ENCODE data around the gene PRSS38.

DNA sequence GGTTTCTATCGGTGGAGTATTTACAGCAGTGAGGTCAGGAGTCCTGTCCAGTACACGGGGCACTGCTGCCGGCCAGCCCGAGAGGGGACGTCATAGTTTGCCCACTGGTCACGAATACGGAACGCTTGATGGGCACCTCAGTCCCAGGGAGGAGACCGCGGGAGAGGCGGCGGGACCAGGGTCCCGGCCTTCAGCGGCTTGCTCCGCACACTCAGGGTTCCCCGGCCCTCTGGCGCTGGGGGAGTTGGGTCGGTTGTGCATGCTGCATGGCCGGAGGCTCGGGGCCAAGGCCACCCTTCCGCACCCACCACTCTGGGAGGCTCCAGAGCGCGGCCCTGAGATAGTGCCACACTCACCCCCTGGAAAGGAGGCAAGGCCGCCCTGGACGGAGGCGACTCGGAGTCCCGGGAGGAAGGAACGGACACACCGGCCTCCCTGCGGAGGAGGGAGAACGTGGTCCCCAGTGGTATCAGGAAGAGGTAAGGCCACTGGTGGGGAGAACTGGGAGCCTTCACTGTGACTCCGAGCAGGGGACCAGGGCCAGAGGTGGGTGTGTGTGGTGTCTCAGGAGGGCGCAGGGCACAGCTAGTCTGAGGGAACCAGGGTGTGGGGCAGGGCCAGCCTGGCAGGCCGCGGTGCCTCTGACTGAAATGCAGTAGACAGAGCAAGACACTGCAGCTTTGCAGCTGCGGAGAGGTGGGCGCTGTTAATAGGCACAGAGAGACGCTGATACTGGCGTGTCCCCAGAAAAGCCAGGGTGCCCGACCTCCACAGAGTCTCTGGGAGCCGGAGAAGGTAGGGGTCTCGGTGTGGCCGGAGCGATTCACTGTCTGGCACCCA lies 28.6 kb upstream of the PRSS38 start:
- TF ChIP-seq, protein P1, sequence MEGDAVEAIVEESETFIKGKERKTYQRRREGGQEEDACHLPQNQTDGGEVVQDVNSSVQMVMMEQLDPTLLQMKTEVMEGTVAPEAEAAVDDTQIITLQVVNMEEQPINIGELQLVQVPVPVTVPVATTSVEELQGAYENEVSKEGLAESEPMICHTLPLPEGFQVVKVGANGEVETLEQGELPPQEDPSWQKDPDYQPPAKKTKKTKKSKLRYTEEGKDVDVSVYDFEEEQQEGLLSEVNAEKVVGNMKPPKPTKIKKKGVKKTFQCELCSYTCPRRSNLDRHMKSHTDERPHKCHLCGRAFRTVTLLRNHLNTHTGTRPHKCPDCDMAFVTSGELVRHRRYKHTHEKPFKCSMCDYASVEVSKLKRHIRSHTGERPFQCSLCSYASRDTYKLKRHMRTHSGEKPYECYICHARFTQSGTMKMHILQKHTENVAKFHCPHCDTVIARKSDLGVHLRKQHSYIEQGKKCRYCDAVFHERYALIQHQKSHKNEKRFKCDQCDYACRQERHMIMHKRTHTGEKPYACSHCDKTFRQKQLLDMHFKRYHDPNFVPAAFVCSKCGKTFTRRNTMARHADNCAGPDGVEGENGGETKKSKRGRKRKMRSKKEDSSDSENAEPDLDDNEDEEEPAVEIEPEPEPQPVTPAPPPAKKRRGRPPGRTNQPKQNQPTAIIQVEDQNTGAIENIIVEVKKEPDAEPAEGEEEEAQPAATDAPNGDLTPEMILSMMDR (conservative IDR thresholded peaks at IDR 0.05; ENCODE audit: low read depth in 2 of 2): no peak
- no peak for TF ChIP-seq POLR2AphosphoS5 (IDR thresholded peaks at IDR 0.05; ENCODE audit: low read depth)
- TF ChIP-seq EZH2phosphoT487 (IDR thresholded peaks at IDR 0.05; ENCODE audit: unreplicated experiment): no peak
- TF ChIP-seq, protein P2, sequence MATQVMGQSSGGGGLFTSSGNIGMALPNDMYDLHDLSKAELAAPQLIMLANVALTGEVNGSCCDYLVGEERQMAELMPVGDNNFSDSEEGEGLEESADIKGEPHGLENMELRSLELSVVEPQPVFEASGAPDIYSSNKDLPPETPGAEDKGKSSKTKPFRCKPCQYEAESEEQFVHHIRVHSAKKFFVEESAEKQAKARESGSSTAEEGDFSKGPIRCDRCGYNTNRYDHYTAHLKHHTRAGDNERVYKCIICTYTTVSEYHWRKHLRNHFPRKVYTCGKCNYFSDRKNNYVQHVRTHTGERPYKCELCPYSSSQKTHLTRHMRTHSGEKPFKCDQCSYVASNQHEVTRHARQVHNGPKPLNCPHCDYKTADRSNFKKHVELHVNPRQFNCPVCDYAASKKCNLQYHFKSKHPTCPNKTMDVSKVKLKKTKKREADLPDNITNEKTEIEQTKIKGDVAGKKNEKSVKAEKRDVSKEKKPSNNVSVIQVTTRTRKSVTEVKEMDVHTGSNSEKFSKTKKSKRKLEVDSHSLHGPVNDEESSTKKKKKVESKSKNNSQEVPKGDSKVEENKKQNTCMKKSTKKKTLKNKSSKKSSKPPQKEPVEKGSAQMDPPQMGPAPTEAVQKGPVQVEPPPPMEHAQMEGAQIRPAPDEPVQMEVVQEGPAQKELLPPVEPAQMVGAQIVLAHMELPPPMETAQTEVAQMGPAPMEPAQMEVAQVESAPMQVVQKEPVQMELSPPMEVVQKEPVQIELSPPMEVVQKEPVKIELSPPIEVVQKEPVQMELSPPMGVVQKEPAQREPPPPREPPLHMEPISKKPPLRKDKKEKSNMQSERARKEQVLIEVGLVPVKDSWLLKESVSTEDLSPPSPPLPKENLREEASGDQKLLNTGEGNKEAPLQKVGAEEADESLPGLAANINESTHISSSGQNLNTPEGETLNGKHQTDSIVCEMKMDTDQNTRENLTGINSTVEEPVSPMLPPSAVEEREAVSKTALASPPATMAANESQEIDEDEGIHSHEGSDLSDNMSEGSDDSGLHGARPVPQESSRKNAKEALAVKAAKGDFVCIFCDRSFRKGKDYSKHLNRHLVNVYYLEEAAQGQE (IDR thresholded peaks at IDR 0.05; ENCODE audit: unreplicated experiment): no peak
- peak; percentile 36 for TF ChIP-seq EZH2 (IDR thresholded peaks at IDR 0.05; ENCODE audit: low read depth, unreplicated experiment)
- no peak for TF ChIP-seq STAT1 (IDR thresholded peaks at IDR 0.05; ENCODE audit: unreplicated experiment)
- TF ChIP-seq CREB1 (CRISPR knock-in tag; IDR thresholded peaks at IDR 0.05; ENCODE audit: low read depth): no peak
- no peak for TF ChIP-seq NANOG (IDR thresholded peaks at IDR 0.05; ENCODE audit: borderline replicate concordance)
- TF ChIP-seq, protein P3, sequence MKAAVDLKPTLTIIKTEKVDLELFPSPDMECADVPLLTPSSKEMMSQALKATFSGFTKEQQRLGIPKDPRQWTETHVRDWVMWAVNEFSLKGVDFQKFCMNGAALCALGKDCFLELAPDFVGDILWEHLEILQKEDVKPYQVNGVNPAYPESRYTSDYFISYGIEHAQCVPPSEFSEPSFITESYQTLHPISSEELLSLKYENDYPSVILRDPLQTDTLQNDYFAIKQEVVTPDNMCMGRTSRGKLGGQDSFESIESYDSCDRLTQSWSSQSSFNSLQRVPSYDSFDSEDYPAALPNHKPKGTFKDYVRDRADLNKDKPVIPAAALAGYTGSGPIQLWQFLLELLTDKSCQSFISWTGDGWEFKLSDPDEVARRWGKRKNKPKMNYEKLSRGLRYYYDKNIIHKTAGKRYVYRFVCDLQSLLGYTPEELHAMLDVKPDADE (IDR thresholded peaks at IDR 0.05): no peak
- no peak for TF ChIP-seq JUNB (IDR thresholded peaks at IDR 0.05; ENCODE audit: unreplicated experiment)
- TF ChIP-seq ZNF114 (CRISPR knock-in tag; IDR thresholded peaks at IDR 0.05): no peak
- TF ChIP-seq, protein P4, sequence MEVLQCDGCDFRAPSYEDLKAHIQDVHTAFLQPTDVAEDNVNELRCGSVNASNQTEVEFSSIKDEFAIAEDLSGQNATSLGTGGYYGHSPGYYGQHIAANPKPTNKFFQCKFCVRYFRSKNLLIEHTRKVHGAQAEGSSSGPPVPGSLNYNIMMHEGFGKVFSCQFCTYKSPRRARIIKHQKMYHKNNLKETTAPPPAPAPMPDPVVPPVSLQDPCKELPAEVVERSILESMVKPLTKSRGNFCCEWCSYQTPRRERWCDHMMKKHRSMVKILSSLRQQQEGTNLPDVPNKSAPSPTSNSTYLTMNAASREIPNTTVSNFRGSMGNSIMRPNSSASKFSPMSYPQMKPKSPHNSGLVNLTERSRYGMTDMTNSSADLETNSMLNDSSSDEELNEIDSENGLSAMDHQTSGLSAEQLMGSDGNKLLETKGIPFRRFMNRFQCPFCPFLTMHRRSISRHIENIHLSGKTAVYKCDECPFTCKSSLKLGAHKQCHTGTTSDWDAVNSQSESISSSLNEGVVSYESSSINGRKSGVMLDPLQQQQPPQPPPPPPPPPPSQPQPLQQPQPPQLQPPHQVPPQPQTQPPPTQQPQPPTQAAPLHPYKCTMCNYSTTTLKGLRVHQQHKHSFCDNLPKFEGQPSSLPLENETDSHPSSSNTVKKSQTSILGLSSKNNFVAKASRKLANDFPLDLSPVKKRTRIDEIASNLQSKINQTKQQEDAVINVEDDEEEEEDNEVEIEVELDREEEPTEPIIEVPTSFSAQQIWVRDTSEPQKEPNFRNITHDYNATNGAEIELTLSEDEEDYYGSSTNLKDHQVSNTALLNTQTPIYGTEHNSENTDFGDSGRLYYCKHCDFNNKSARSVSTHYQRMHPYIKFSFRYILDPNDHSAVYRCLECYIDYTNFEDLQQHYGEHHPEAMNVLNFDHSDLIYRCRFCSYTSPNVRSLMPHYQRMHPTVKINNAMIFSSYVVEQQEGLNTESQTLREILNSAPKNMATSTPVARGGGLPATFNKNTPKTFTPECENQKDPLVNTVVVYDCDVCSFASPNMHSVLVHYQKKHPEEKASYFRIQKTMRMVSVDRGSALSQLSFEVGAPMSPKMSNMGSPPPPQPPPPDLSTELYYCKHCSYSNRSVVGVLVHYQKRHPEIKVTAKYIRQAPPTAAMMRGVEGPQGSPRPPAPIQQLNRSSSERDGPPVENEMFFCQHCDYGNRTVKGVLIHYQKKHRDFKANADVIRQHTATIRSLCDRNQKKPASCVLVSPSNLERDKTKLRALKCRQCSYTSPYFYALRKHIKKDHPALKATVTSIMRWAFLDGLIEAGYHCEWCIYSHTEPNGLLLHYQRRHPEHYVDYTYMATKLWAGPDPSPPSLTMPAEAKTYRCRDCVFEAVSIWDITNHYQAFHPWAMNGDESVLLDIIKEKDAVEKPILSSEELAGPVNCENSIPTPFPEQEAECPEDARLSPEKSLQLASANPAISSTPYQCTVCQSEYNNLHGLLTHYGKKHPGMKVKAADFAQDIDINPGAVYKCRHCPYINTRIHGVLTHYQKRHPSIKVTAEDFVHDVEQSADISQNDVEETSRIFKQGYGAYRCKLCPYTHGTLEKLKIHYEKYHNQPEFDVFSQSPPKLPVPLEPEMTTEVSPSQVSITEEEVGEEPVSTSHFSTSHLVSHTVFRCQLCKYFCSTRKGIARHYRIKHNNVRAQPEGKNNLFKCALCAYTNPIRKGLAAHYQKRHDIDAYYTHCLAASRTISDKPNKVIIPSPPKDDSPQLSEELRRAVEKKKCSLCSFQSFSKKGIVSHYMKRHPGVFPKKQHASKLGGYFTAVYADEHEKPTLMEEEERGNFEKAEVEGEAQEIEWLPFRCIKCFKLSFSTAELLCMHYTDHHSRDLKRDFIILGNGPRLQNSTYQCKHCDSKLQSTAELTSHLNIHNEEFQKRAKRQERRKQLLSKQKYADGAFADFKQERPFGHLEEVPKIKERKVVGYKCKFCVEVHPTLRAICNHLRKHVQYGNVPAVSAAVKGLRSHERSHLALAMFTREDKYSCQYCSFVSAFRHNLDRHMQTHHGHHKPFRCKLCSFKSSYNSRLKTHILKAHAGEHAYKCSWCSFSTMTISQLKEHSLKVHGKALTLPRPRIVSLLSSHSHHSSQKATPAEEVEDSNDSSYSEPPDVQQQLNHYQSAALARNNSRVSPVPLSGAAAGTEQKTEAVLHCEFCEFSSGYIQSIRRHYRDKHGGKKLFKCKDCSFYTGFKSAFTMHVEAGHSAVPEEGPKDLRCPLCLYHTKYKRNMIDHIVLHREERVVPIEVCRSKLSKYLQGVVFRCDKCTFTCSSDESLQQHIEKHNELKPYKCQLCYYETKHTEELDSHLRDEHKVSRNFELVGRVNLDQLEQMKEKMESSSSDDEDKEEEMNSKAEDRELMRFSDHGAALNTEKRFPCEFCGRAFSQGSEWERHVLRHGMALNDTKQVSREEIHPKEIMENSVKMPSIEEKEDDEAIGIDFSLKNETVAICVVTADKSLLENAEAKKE (CRISPR knock-in tag; IDR thresholded peaks at IDR 0.05): no peak
- no peak for TF ChIP-seq ZNF331 (CRISPR knock-in tag; IDR thresholded peaks at IDR 0.05; ENCODE audit: low read depth)
